A549 treated with CORT108297 at 1 μM for 4 hours (cell line): ENCODE results near the gene CHN2. TPM values are rescaled to one million over a fixed set of nuclear protein-coding genes. Genes with fewer than 3 reads are reported as not detected.

ENCODE experiments used
- total RNA-seq: library from RNA; stranded (reverse); fragments of 200-300 nt; extraction: Qiagen RNA extraction; gene quantifications from 5 replicates; pipeline ENCODE4 v1.2.3, GENCODE V29; 2022

The CHN2 gene
- not detected in 5 replicates for total RNA-seq

GRCh38 chr7:29194594-29195427, at the start of gene CHN2:
TSS of gene CHN2 (plus strand) at chr7:29194775.

GRCh38 chr7:29146057-29146706, 48.4 kb upstream of the CHN2 start, which contains the start of gene CPVL:
TSS of gene CPVL (minus strand) at chr7:29146537. CDS start at chr7:29121061, 25,476 bp downstream.

Other genes with a start within 250 kb of the CHN2 start
- gene TRIL, start 236.4 kb upstream of the CHN2 start, total RNA-seq = not detected in 5 replicates
- 0.12 to 0.62 TPM (median 0.34 TPM) in 5 replicates for gene CPVL, start 48.2 kb upstream of the CHN2 start, total RNA-seq